Activated naive CD4-positive, alpha-beta T cell treated with anti-CD3 and anti-CD28 coated beads for 36 hours (primary cell): Measurements from ENCODE around the gene PDZD11. TPM values are rescaled to one million over a fixed set of nuclear protein-coding genes. Genes with fewer than 3 reads are reported as not detected.
A peak's percentile ranks its signal among the peaks of the same experiment; 100 is the strongest.
"Not testable (repeated sequence)": the region's sequence is repeated elsewhere in the genome, so short reads cannot be mapped to it uniquely, and the experiment has no call there.

Source experiments
- CTCF ChIA-PET: fragments of 350-600 bp; sonication (Branson Sonifier 250); formaldehyde crosslinking; loops from one replicate; lab custom pipeline; 2021; ENCODE audit warnings: antibody characterized with exemption; lab: Charles Lee
- DNase-seq: peaks from one replicate; pipeline ENCODE4 v3.0.0-alpha.2; 2020
- H3K27ac Mint-ChIP-seq: one replicate; pipeline ENCODE4 v1.8.0; 2021; ENCODE audit warnings: mild to moderate bottlenecking, mixed read lengths
- H3K27me3 Mint-ChIP-seq: one replicate; pipeline ENCODE4 v1.8.0; 2021; ENCODE audit warnings: low read depth, mixed read lengths
- H3K36me3 Mint-ChIP-seq: one replicate; pipeline ENCODE4 v1.8.0; 2021; ENCODE audit warnings: low read depth, mixed read lengths
- H3K4me1 Mint-ChIP-seq: one replicate; pipeline ENCODE4 v1.8.0; 2021; ENCODE audit warnings: low read depth, mixed read lengths
- H3K4me3 Mint-ChIP-seq: one replicate; pipeline ENCODE4 v1.8.0; 2021; ENCODE audit warnings: mild to moderate bottlenecking, moderate library complexity, mixed read lengths
- H3K9me3 Mint-ChIP-seq: one replicate; pipeline ENCODE4 v1.8.0; 2021; ENCODE audit warnings: mixed read lengths
- intact Hi-C: fragments of 100-400 bp; cut with micrococcal nuclease; formaldehyde crosslinking; loops from one replicate; pipeline ENCODE4 v1.15.1; 2023
- total RNA-seq, 2 experiments: library from RNA; stranded (reverse); gene quantifications; one replicate each; pipeline ENCODE4 v1.2.3, GENCODE V29; 2021

The PDZD11 gene, protein sequence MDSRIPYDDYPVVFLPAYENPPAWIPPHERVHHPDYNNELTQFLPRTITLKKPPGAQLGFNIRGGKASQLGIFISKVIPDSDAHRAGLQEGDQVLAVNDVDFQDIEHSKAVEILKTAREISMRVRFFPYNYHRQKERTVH
- 10 to 100 TPM; 24.5 to 25.9 TPM for total RNA-seq

- intact Hi-C loops = loop anchor here (1.0 to 2.0 kb wide), 3 partner anchors 93 to 157 kb away; partner anchors contain the start of gene IGBP1
- no peaks in the 10 kb centered on the region for H3K9me3 Mint-ChIP-seq
- peak within 1 kb of the TSS; percentile 83 for H3K27ac Mint-ChIP-seq
- DNase-seq = peak; percentile 86
- peaks cover 8% of the 10 kb centered on the region for H3K36me3 Mint-ChIP-seq
- CTCF ChIA-PET = interaction anchor here (0.8 to 1.8 kb wide), 5 partner anchors 48 to 375 kb away, joined by 3 to 6 read pairs (median 3); partner anchors contain the start of gene IGBP1
- H3K4me1 Mint-ChIP-seq = peaks cover 5% of the 10 kb centered on the region
- H3K27me3 Mint-ChIP-seq = no peaks in the 10 kb centered on the region
- peak within 1 kb of the TSS; percentile 90 for H3K4me3 Mint-ChIP-seq
Measured at GRCh38 chrX:70289793-70290770, at the start of gene PDZD11, which contains the start of gene KIF4A. TSS of gene PDZD11 (minus strand) at chrX:70289927. CDS start at chrX:70289341, 586 bp downstream. TSS of gene KIF4A (plus strand) at chrX:70290104. CDS start at chrX:70290459, 355 bp downstream.

GRCh38 chrX:70338290-70338689 is 48.6 kb upstream of the PDZD11 start:
- intact Hi-C loops = no loop called here
- H3K4me3 Mint-ChIP-seq = no peak overlapping the region
- H3K4me1 Mint-ChIP-seq = peaks cover 5% of the 10 kb centered on the region
- no peak overlapping the region for H3K27ac Mint-ChIP-seq
- DNase-seq = no peak
- H3K9me3 Mint-ChIP-seq = no peaks in the 10 kb centered on the region
- CTCF ChIA-PET = interaction anchor here (0.6 kb wide), 1 partner anchor 48 kb away, joined by 3 read pairs; the partner anchor contains the start of genes KIF4A and PDZD11
- H3K36me3 Mint-ChIP-seq = peaks cover 7% of the 10 kb centered on the region
- no peaks in the 10 kb centered on the region for H3K27me3 Mint-ChIP-seq

DNA sequence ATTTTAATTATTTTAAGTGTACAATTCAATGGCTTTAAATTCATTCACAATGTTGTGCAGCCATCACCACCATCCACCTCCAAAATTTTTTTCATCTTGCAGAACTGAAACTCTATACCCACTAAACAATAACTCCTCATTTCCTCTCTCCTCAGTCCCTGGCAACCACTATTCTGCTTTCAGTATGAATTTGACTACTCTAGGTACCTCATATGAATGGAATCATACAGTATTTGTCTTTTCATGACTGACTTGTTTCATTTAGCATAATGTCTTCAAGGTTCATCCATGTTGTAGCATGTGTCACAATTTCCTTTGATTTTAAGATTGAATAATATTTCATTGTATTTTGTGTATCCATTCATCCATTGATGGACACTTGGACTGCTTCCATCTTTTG is 47.0 kb upstream of the PDZD11 start:
- H3K9me3 Mint-ChIP-seq = no peaks in the 10 kb centered on the region
- H3K27me3 Mint-ChIP-seq = no peaks in the 10 kb centered on the region
- CTCF ChIA-PET = no interaction called here
- no peak overlapping the region for H3K4me3 Mint-ChIP-seq
- peaks cover 5% of the 10 kb centered on the region for H3K4me1 Mint-ChIP-seq
- intact Hi-C loops = no loop called here
- H3K27ac Mint-ChIP-seq = no peak overlapping the region
- no peak for DNase-seq
- H3K36me3 Mint-ChIP-seq = peaks cover 2% of the 10 kb centered on the region

DNA sequence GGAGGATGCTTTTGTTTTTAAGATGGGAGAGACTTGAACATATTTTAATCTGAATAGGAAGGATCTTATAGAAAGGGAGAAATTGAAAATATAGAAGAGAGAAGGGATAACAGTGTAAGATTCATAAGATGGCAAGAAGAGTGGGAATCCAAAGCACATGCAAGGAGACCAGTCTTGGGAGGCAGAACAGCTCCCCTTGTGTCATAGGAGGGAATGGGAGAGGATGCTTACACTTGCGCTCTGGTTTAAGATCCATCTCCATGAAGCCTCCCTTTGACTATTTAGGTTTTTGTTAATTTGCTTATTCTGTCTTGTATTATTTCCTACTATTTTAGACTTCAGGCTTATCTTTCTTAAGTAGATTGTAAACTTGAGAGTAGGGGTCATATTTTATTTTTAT is 42.9 kb upstream of the PDZD11 start:
- CTCF ChIA-PET = no interaction called here
- H3K27me3 Mint-ChIP-seq = no peaks in the 10 kb centered on the region
- peaks cover 5% of the 10 kb centered on the region for H3K4me1 Mint-ChIP-seq
- no peaks in the 10 kb centered on the region for H3K36me3 Mint-ChIP-seq
- no peak overlapping the region for H3K4me3 Mint-ChIP-seq
- intact Hi-C loops = no loop called here
- H3K9me3 Mint-ChIP-seq = no peaks in the 10 kb centered on the region
- DNase-seq = no peak
- no peak overlapping the region for H3K27ac Mint-ChIP-seq

GRCh38 chrX:70331161-70331560 is 41.4 kb upstream of the PDZD11 start:
- intact Hi-C loops = no loop called here
- no peaks in the 10 kb centered on the region for H3K9me3 Mint-ChIP-seq
- no peaks in the 10 kb centered on the region for H3K27me3 Mint-ChIP-seq
- H3K4me3 Mint-ChIP-seq = no peak overlapping the region
- H3K36me3 Mint-ChIP-seq = no peaks in the 10 kb centered on the region
- CTCF ChIA-PET = no interaction called here
- no peaks in the 10 kb centered on the region for H3K4me1 Mint-ChIP-seq
- no peak for DNase-seq
- H3K27ac Mint-ChIP-seq = no peak overlapping the region

DNA sequence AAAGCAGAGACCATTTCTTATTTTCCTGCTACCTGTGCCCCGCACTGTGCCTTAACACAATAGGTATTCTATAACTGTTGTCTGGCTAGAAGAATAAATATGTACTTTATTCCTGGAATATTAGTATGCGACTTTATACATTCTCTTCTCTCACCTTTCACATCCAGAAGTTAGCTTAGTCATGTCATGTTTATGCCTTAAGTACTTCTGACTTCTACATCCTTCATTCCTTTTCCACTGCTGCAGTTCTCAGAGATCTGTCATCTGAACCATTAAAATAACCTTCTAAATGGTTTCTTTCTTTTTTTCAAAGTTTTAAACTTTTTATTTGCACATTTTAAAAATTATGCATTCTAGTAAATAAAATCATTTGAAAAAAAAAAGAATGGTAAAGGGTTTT is 34.6 kb upstream of the PDZD11 start:
- H3K27ac Mint-ChIP-seq = no peak overlapping the region
- CTCF ChIA-PET = no interaction called here
- intact Hi-C loops = no loop called here
- H3K4me1 Mint-ChIP-seq = no peaks in the 10 kb centered on the region
- no peak for DNase-seq
- H3K9me3 Mint-ChIP-seq = no peaks in the 10 kb centered on the region
- H3K4me3 Mint-ChIP-seq = no peak overlapping the region
- no peaks in the 10 kb centered on the region for H3K36me3 Mint-ChIP-seq
- no peaks in the 10 kb centered on the region for H3K27me3 Mint-ChIP-seq

GRCh38 chrX:70323628-70324027 is 33.9 kb upstream of the PDZD11 start:
- H3K36me3 Mint-ChIP-seq, DNase-seq, H3K27ac Mint-ChIP-seq, H3K9me3 Mint-ChIP-seq, H3K4me1 Mint-ChIP-seq, H3K27me3 Mint-ChIP-seq, intact Hi-C loops, CTCF ChIA-PET, H3K4me3 Mint-ChIP-seq: not testable (repeated sequence)

- Mint-ChIP-seq H3K27ac (no peak overlapping the region), H3K9me3 (no peaks in the 10 kb centered on the region), H3K27me3 (no peaks in the 10 kb centered on the region), H3K36me3 (no peaks in the 10 kb centered on the region), H3K4me1 (no peaks in the 10 kb centered on the region), H3K4me3 (no peak overlapping the region)
- no peak for DNase-seq
- intact Hi-C loops = no loop called here
- CTCF ChIA-PET = no interaction called here
Measured at GRCh38 chrX:70322784-70323183, 33.1 kb upstream of the PDZD11 start.

DNA sequence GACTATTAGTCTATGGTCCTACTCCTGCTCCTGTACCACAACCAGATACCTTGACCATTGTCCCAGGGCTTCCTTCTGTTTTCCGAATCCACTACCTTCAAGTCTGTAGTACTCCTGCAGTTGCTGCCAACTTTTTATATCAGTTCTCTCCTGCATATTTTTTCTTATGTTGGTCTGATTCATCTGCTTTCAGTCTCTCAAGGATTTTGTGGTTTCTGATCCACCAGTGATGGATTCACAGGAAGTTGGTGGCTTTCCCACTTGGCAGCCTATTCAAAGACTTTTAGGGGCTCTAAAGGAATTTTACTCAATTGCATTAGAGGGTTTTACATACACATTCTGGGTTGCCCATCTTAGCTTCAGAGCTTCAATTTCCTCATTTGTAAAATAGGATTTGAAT is 23.8 kb upstream of the PDZD11 start:
- H3K36me3 Mint-ChIP-seq = peaks cover 3% of the 10 kb centered on the region
- CTCF ChIA-PET = no interaction called here
- H3K27ac Mint-ChIP-seq = no peak overlapping the region
- no peaks in the 10 kb centered on the region for H3K27me3 Mint-ChIP-seq
- no peaks in the 10 kb centered on the region for H3K9me3 Mint-ChIP-seq
- no peak for DNase-seq
- no peaks in the 10 kb centered on the region for H3K4me1 Mint-ChIP-seq
- intact Hi-C loops = no loop called here
- no peak overlapping the region for H3K4me3 Mint-ChIP-seq

DNA sequence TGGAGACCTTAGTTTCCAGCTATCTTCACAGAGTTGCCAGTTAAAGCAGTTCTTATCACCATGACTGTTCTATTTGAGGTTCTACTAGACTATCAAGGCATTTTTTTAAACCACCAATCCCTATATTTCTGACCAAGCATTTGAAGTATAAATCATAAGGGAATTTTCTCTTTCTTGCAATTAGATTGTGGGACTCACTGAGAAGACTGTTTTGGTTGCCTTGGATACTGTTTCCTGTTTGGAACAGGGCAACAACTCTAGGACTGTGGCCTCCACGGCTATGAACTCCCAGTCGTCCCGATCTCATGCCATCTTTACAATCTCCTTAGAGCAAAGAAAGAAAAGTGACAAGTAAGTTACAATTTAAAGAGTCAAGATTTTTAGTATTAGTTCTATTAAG is 12.0 kb upstream of the PDZD11 start:
- intact Hi-C loops = no loop called here
- CTCF ChIA-PET = no interaction called here
- Mint-ChIP-seq H3K4me1 (no peaks in the 10 kb centered on the region), H3K36me3 (peaks cover 21% of the 10 kb centered on the region), H3K9me3 (no peaks in the 10 kb centered on the region), H3K4me3 (no peak overlapping the region), H3K27me3 (no peaks in the 10 kb centered on the region), H3K27ac (no peak overlapping the region)
- no peak for DNase-seq

- Mint-ChIP-seq H3K27ac (no peak overlapping the region), H3K9me3 (no peaks in the 10 kb centered on the region), H3K4me3 (no peak overlapping the region), H3K27me3 (no peaks in the 10 kb centered on the region), H3K36me3 (peaks cover 3% of the 10 kb centered on the region), H3K4me1 (peaks cover 5% of the 10 kb centered on the region)
- intact Hi-C loops = no loop called here
- no peak for DNase-seq
- CTCF ChIA-PET = no interaction called here
Measured at GRCh38 chrX:70293621-70294020, 3.9 kb upstream of the PDZD11 start.

DNA sequence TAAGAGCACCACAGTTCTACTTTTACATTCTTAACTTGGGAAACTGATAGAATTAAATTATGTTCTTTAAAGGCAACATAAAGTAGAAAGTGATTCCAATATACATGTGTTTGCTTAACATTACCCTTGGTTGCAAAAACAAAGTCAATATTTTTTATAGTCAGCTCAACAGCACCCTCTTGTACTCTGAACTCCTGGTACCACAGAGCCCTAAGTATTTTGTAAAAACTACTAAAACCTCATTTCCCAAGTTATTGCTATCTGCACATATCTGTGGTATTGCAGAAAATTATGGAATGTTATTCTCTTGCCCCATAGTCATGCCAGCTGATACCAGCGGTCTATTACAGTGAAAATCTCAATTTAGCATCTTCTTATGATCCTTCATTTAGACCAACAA is 3.1 kb upstream of the PDZD11 start:
- intact Hi-C loops = no loop called here
- H3K36me3 Mint-ChIP-seq = peaks cover 3% of the 10 kb centered on the region
- peaks cover 5% of the 10 kb centered on the region for H3K4me1 Mint-ChIP-seq

More for the DNA sequence above, 3.1 kb upstream of the PDZD11 start:
- H3K4me3 Mint-ChIP-seq = no peak overlapping the region
- no peak for DNase-seq
- H3K27me3 Mint-ChIP-seq = no peaks in the 10 kb centered on the region
- no peak overlapping the region for H3K27ac Mint-ChIP-seq
- H3K9me3 Mint-ChIP-seq = no peaks in the 10 kb centered on the region
- CTCF ChIA-PET = no interaction called here
